Sigmoid colon (tissue), 7 donors: ENCODE data around the gene SESN1. TPM values are rescaled to one million over a fixed set of nuclear protein-coding genes. Genes with fewer than 3 reads are reported as not detected.
A peak's percentile ranks its signal among the peaks of the same experiment; 100 is the strongest.

Experiments used
- DNase-seq: peaks from one replicate; pipeline ENCODE4 v3.0.0-alpha.2; 2019
- H3K27ac ChIP-seq, 4 donors: fragments of 200-600 bp; sonication (generic); one replicate each; pipeline ENCODE4 v1.5.1; 2016 to 2019; ENCODE audit warnings: mild to moderate bottlenecking in 1 of 4
- H3K27me3 ChIP-seq, 3 donors: fragments of 200-600 bp; sonication (generic); one replicate each; pipeline ENCODE4 v1.5.1; 2019; ENCODE audit warnings: mild to moderate bottlenecking in 1 of 3
- H3K36me3 ChIP-seq, 4 donors: fragments of 200-600 bp; sonication (generic); one replicate each; pipeline ENCODE4 v1.5.1; 2016 to 2019
- H3K4me1 ChIP-seq, 4 donors: fragments of 200-600 bp; sonication (generic); one replicate each; pipeline ENCODE4 v1.5.1; 2017 to 2019
- H3K4me3 ChIP-seq, 4 donors: fragments of 200-600 bp; sonication (generic); one replicate each; pipeline ENCODE4 v1.5.1; 2017 to 2019; ENCODE audit warnings: mild to moderate bottlenecking in 2 of 4, moderate library complexity in 1 of 4
- H3K9me3 ChIP-seq, 4 donors: fragments of 200-600 bp in 3 of 4; sonication (generic) in 3 of 4; one replicate each; pipeline versions ENCODE4 v1.5.1 to v1.6.1; 2013 to 2019
- EP300 ChIP-seq, 4 donors: sonication (generic); formaldehyde crosslinking; IDR thresholded peaks; one replicate each; pipeline ENCODE4 v1.6.1; 2017; ENCODE audit warnings: antibody characterized with exemption in 4 of 4
- POLR2A ChIP-seq, 2 donors: fragments of 450-650 bp; IDR thresholded peaks; one replicate each; pipeline ENCODE4 v1.6.1; 2016; ENCODE audit warnings: antibody characterized with exemption in 2 of 2, mild to moderate bottlenecking in 2 of 2, moderate library complexity in 2 of 2
- POLR2AphosphoS5 ChIP-seq, 4 donors: sonication (generic); formaldehyde crosslinking; IDR thresholded peaks; one replicate each; pipeline ENCODE4 v1.6.1; 2017; ENCODE audit warnings: antibody characterized with exemption in 4 of 4
- WGBS, 2 donors: extraction: QIAGEN DNeasy Blood & Tissue Kit; methylation state at CpG; one replicate each; pipeline ENCODE4 v1.1.7; 2013; 5-methylcytosine and 5-hydroxymethylcytosine counted together
- intact Hi-C: fragments of 100-400 bp; cut with DNase I; formaldehyde crosslinking; loops from one replicate; pipeline ENCODE4 v1.15.1; 2023
- polyA plus RNA-seq, 3 donors: library from polyadenylated mRNA; stranded (reverse); fragments of 200-250 nt; gene quantifications; one replicate each; pipeline ENCODE4 v1.2.3, GENCODE V29; 2013
- total RNA-seq, 4 donors: library from RNA; depleted of rRNA; stranded (reverse); fragments of >200 nt; gene quantifications; one replicate each; pipeline ENCODE4 v1.1.0, GENCODE V29; 2016
- TF ChIP-seq, protein P1 (sequence below), 4 experiments: fragments of 450-650 bp in 3 of 4; fragments of 200-600 bp in 1 of 4; IDR thresholded peaks; one replicate each; pipeline ENCODE4 v1.5.1; 2016 to 2019; ENCODE audit warnings: antibody characterized with exemption in 4 of 4, mild to moderate bottlenecking in 3 of 4, moderate library complexity in 2 of 4
- donor health status: healthy with polysubstance abuse.
- donor health status: Bipolar disorder and iron deficiency.
- donor health status: healthy.

SESN1 gene
- total and polyA plus RNA-seq, 7 donors, result 18.3 to 144 (median 63.0) TPM

DNA sequence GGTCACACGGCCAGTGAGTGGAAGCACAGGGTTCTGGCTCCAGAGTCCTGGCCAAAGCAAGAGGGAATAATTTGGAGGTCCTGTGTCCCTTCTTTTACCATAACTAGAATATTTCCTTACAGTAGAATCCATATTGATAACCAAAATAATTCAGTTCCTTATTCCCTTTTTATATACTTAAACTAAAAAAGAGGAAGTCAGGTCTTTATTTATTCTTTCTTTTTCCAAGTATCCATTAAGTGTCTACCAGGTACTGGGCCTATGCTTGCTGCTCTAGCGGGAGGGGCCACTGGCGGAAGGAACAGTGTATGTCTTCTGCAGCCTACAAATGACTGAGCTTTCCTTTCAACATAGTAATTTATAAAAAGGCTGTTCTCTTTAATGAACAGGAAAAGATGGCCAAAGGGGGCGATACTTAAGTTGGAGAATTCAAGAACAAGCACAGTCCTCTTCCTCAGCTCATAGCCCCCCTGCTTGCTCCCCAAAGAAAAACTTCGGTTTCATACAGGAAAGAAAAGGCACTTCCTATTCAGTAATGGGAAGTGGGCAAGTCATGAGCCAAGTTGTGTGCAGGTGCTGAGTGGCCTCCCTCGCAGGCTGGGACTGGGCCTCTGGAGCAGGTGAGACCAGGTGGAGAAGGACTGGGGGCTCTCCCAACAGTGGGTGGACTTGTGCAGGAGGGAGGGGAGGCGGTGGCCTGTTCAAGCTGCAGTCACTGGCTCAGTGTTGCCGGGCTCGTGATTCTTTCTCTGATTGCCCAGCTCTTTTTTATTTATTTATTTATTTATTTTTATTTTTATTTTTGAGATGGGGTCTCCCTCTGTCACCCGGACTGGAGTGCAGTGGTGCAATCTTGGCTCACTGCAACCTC, 135.5 kb downstream of the SESN1 start:
- Histone ChIP-seq H3K9me3 (no peaks in the 10 kb centered on the region), H3K4me1 (peaks cover 0 to 33% (median 24%) of the 10 kb centered on the region in 4 donors), H3K27ac (peak overlapping the region in 2 of 4 donors; percentile 63 to 66), H3K4me3 (no peak overlapping the region), H3K36me3 (no peaks in the 10 kb centered on the region), H3K27me3 (no peaks in the 10 kb centered on the region)
- 80 to 93% methylated on average over 10 of the region's 10 CpGs for WGBS, 2 donors
- DNase-seq, result no peak
- TF ChIP-seq, protein P1, sequence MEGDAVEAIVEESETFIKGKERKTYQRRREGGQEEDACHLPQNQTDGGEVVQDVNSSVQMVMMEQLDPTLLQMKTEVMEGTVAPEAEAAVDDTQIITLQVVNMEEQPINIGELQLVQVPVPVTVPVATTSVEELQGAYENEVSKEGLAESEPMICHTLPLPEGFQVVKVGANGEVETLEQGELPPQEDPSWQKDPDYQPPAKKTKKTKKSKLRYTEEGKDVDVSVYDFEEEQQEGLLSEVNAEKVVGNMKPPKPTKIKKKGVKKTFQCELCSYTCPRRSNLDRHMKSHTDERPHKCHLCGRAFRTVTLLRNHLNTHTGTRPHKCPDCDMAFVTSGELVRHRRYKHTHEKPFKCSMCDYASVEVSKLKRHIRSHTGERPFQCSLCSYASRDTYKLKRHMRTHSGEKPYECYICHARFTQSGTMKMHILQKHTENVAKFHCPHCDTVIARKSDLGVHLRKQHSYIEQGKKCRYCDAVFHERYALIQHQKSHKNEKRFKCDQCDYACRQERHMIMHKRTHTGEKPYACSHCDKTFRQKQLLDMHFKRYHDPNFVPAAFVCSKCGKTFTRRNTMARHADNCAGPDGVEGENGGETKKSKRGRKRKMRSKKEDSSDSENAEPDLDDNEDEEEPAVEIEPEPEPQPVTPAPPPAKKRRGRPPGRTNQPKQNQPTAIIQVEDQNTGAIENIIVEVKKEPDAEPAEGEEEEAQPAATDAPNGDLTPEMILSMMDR (IDR thresholded peaks at IDR 0.05), result no peak
- TF ChIP-seq EP300 (IDR thresholded peaks at IDR 0.05) (no peak), POLR2AphosphoS5 (IDR thresholded peaks at IDR 0.05) (no peak), POLR2A (IDR thresholded peaks at IDR 0.05) (no peak)
- intact Hi-C loops, result no loop called here

- Histone ChIP-seq H3K9me3 (no peaks in the 10 kb centered on the region), H3K36me3 (no peaks in the 10 kb centered on the region), H3K27me3 (no peaks in the 10 kb centered on the region), H3K4me3 (no peak overlapping the region), H3K27ac (no peak overlapping the region), H3K4me1 (peaks cover 0 to 35% (median 29%) of the 10 kb centered on the region in 4 donors)
- no peak for DNase-seq
- intact Hi-C loops, result no loop called here
- TF ChIP-seq, protein P1 (IDR thresholded peaks at IDR 0.05), result no peak
- TF ChIP-seq POLR2A (IDR thresholded peaks at IDR 0.05) (no peak), POLR2AphosphoS5 (IDR thresholded peaks at IDR 0.05) (no peak), EP300 (IDR thresholded peaks at IDR 0.05) (no peak)
- WGBS, 2 donors, result 85 to 88% methylated on average over 4 of the region's 4 CpGs
These were observed 137.4 kb downstream of the SESN1 start for GRCh38 chr6:108957221-108957620.

- intact Hi-C loops, result no loop called here
- WGBS, 2 donors, result 82 to 87% methylated on average over 15 of the region's 15 CpGs
- DNase-seq, result no peak
- H3K9me3 ChIP-seq, result no peaks in the 10 kb centered on the region
- no peaks in the 10 kb centered on the region for H3K36me3 ChIP-seq
- H3K27me3 ChIP-seq, result no peaks in the 10 kb centered on the region
- H3K27ac ChIP-seq, result no peak overlapping the region
- no peak overlapping the region for H3K4me3 ChIP-seq
- peaks cover 0 to 32% (median 14%) of the 10 kb centered on the region in 4 donors for H3K4me1 ChIP-seq
- TF ChIP-seq POLR2A (IDR thresholded peaks at IDR 0.05) (no peak), EP300 (IDR thresholded peaks at IDR 0.05) (no peak), POLR2AphosphoS5 (IDR thresholded peaks at IDR 0.05) (no peak)
- TF ChIP-seq, protein P1 (IDR thresholded peaks at IDR 0.05), result no peak
These were observed 139.2 kb downstream of the SESN1 start for GRCh38 chr6:108955329-108955949.

DNA sequence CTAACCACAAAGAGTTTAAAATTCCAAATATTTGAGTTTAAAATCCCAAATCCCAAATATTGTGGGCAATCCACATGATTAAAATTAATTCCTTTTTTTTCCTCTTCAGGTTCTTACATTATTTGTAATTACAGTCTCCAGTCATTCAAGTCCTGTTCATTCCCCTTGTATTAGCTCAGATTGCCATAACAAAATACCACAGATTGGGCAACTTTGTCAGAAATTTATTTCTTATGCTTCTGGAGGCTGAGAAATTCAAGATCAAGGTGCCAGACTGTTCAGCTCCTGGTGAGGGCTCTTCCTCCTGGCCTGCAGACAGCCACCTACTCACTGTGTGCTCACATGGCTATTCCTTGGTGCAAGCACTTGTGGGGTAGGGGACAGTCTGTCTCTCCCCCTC, 141.0 kb downstream of the SESN1 start:
- intact Hi-C loops, result no loop called here
- Histone ChIP-seq H3K27ac (peak overlapping the region in 1 of 4 donors; percentile 70), H3K4me3 (no peak overlapping the region), H3K9me3 (no peaks in the 10 kb centered on the region), H3K27me3 (no peaks in the 10 kb centered on the region), H3K36me3 (no peaks in the 10 kb centered on the region), H3K4me1 (peaks cover 0 to 31% (median 10%) of the 10 kb centered on the region in 4 donors)
- no peak for TF ChIP-seq EP300 (IDR thresholded peaks at IDR 0.05)
- TF ChIP-seq, protein P1 (IDR thresholded peaks at IDR 0.05), result no peak
- no peak for TF ChIP-seq POLR2AphosphoS5 (IDR thresholded peaks at IDR 0.05)
- TF ChIP-seq POLR2A (IDR thresholded peaks at IDR 0.05), result no peak
- DNase-seq, result no peak
